Fibroblast of villous mesenchyme (primary cell): Measurements from ENCODE around the gene FSD2. TPM values are rescaled to one million over a fixed set of nuclear protein-coding genes. Genes with fewer than 3 reads are reported as not detected.
A peak's percentile ranks its signal among the peaks of the same experiment; 100 is the strongest.

ENCODE experiments used
- DNase-seq: peaks from one replicate; pipeline ENCODE4 v3.0.0-alpha.2; 2010; ENCODE audit warnings: low read depth
- H3K4me3 ChIP-seq: 2 replicates; pipeline ENCODE4 v1.5.1; 2011; ENCODE audit warnings: low read depth, mild to moderate bottlenecking, low read length
- total RNA-seq: library from RNA; depleted of rRNA; stranded (reverse); fragments of >200 nt; gene quantifications from 2 replicates; pipeline ENCODE4 v1.2.3, GENCODE V29; 2012
- TF ChIP-seq, protein P1 (sequence below): IDR thresholded peaks from 2 replicates; pipeline ENCODE4 v1.5.1; 2012; ENCODE audit warnings: low read depth, mild to moderate bottlenecking, low read length; ENCODE audit not compliant: insufficient read depth

Gene FSD2
- total RNA-seq, 1 donor: not detected

DNA sequence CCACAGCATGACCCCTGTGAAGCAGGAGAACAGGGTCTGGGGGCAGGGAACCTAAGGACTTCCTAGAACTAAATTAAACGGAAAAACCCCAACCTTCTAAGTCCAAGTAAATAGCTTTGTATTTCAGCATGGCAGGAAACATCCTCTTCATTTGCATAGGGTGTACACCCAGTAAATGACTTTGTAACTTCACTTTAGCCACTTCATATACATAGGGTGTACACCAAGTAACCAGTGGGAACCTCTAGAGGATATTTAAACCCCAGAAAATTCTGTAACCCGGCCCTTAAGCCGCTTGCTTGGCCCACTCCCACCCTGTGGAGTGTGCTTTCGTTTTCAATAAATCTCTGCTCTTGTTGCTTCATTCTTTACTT, 41.8 kb downstream of the FSD2 start:
- H3K4me3 ChIP-seq: no peak overlapping the region
- TF ChIP-seq, protein P1, sequence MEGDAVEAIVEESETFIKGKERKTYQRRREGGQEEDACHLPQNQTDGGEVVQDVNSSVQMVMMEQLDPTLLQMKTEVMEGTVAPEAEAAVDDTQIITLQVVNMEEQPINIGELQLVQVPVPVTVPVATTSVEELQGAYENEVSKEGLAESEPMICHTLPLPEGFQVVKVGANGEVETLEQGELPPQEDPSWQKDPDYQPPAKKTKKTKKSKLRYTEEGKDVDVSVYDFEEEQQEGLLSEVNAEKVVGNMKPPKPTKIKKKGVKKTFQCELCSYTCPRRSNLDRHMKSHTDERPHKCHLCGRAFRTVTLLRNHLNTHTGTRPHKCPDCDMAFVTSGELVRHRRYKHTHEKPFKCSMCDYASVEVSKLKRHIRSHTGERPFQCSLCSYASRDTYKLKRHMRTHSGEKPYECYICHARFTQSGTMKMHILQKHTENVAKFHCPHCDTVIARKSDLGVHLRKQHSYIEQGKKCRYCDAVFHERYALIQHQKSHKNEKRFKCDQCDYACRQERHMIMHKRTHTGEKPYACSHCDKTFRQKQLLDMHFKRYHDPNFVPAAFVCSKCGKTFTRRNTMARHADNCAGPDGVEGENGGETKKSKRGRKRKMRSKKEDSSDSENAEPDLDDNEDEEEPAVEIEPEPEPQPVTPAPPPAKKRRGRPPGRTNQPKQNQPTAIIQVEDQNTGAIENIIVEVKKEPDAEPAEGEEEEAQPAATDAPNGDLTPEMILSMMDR: no peak
- no peak for DNase-seq

DNA sequence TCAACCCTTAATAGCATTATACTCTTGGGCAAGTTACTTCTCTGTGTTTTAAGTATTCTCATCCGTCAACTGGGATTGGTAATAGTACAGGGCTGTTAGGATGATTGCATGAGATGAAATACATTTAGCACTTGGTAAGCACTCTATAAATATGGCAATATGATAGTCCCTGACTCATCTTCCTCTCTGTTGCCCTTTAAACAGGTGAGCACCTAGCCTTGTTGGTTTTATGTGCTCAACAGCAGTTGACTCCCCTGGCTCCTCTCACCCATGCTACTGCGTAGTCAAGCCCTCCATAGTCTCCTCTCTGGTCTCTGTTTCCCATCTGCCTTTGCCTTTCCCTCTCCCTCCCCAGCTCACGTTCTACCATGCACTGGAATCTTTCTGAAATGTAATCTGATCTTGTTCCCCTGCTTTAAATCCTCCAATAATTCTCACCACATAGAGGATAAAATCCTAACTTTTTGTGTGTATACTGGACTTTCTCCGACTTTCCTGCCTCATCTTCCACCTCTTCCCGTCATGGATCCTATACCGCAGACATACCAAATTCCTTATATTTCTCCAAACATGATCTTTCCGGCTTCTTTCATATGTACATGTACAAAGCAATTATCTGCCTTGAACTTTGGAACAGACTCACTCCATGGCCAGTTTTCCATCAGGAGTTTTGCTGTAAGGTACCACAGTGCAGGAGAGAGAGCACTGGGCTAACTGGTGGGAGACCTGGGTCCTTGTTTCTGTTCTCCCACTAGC, 42.3 kb downstream of the FSD2 start:
- DNase-seq: no peak
- TF ChIP-seq, protein P1: no peak
- H3K4me3 ChIP-seq: no peak overlapping the region

DNA sequence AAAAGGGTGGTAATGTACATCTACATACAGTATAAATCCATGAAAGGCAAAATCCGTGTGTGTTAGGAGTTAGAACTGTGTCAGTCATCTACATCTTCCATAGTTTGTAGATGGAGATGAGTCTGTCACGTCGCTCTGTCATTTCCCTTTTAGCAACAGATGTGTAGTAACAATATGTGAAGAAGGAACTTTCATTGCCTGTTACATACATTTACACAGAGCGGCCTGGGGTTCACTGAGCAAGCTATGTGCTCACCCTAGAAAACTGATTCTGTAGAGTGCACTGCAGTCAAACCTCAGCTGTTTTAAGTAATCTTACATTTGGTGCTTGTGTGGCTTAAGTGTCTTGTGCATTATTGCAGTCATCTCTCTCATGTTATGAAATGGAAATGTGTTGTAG, 54.6 kb downstream of the FSD2 start:
- TF ChIP-seq, protein P1: no peak
- peak overlapping the region; percentile 91 for H3K4me3 ChIP-seq
- DNase-seq: no peak

DNA sequence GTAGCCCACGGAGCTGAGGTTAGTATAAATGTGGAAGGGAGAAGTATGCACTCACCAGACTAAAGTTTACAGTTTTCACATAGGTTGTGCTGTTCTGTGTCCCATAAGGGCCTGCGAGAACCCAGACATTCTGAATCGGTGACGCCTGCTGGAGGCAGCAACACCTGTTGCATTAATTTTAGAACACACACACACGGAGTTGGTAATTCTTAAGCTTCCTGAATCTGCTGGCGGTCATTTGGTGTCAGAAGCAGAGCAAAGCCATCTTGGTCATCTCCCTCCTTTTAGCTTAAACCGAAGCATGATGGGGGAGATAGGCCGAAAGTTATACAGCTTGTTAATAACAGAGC, 55.1 kb downstream of the FSD2 start:
- H3K4me3 ChIP-seq: peak overlapping the region; percentile 91
- DNase-seq: no peak
- TF ChIP-seq, protein P1: no peak

DNA sequence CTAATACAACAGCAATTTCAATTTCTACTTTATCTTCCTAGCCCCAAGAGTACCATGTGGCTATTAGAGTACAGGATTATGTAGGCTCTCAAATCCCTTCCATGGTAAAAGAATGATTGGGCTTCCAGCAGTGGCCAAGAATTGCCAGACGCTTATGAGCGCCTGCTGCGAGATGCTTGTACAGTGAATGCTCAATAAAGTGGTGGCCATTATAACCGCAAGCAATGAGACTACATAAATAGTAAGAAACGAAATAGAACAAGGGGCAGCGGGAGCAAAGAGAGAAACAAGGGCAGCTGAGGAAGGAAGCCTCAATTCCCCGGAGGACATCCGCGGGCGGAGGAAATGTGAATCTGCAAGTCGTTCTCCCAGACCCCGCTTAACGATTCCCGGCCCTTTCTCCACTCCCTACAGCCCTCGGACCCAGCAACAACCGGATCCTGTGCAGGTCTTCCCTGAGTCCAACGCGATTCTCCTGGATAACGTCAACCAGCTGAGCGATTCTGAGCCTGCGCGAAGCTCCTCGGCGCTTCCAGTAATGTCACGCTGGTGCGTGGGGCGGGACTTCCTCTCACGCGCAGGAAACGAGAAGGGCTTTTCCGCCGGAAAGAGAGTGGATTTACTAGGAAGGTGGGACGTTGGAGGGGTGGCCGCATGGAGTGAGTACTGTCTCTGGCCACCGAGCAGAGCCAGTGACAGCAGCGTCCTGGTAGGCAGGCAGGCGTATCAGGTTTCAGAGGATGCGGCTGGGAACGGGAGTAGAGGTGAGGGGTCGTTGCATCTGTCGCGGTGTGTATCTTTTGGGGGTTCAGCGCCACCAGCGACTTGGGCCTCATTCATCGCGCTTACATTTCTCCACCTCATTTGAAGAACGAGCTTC, 55.7 kb downstream of the FSD2 start:
- peak; percentile 95 for DNase-seq
- peak overlapping the region; percentile 91 for H3K4me3 ChIP-seq
- TF ChIP-seq, protein P1: no peak

DNA sequence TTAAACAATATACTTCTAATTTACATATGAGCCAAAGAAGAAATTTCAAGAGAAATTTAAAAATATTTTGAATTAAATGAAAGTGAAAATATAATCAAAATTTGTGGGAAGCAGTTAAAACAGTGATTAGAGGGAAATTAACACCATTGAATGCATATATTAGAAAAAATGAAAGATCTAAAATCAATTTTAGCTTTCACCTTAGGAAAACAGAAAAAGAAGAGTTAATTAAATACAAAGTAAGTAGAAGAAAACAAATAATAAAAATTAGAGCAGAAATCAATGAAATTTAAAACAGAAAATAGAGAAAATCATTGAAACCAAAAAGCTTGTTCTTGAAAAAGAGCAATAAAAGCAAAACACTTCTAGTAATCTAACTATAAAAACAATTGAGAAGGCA, 57.6 kb downstream of the FSD2 start:
- H3K4me3 ChIP-seq: no peak overlapping the region
- DNase-seq: no peak
- TF ChIP-seq, protein P1: no peak
